IMR-90 (cell line): ENCODE measurements around the gene UCP3. TPM values are rescaled to one million over a fixed set of nuclear protein-coding genes. Genes with fewer than 3 reads are reported as not detected.

Experiments
- ATAC-seq: fragments of 200-7000 bp; cut with Tn5 transposase; 2 replicates; pipeline ENCODE4 v1.9.1; 2020; ENCODE audit warnings: low read depth, mild to moderate bottlenecking, moderate library complexity
- BruUV-seq: library from RNA; stranded (reverse); fragments of 400-500 nt; replicated peaks from 2 replicates; lab custom pipeline; 2021; lab: Mats Ljungman, UMichigan
- CTCF ChIA-PET: fragments of 300-600 bp; formaldehyde crosslinking; extraction: SDS; loops from one replicate; lab custom pipeline; 2021; ENCODE audit warnings: antibody characterized with exemption; lab: Yijun Ruan, JAX
- POLR2A ChIA-PET: fragments of 300-600 bp; sonication (Branson Sonifier 250); formaldehyde crosslinking; loops from one replicate; lab custom pipeline; 2022; ENCODE audit warnings: antibody characterized with exemption; ENCODE audit not compliant: unreplicated experiment; lab: Charles Lee
- DNase-seq: peaks from one replicate; pipeline ENCODE4 v3.0.0; 2013
- H2AFZ ChIP-seq: replicated peaks from 2 replicates; pipeline ENCODE3; 2013; ENCODE audit warnings: low read length, mild to moderate bottlenecking; ENCODE audit not compliant: poor library complexity
- H2AK5ac ChIP-seq: 2 replicates; pipeline ENCODE4 v1.6.1; 2013; ENCODE audit warnings: low read depth, low read length, inconsistent platforms
- H2AK9ac ChIP-seq: replicated peaks from 2 replicates; pipeline ENCODE3; 2013; ENCODE audit warnings: mild to moderate bottlenecking, low read depth, low read length, moderate library complexity; ENCODE audit not compliant: poor library complexity
- H2BK120ac ChIP-seq: 2 replicates; pipeline ENCODE4 v1.6.1; 2013; ENCODE audit warnings: low read depth, low read length, inconsistent platforms
- H2BK15ac ChIP-seq: 3 replicates; pipeline ENCODE4 v1.6.1; 2013; ENCODE audit warnings: low read depth, low read length, inconsistent platforms
- H2BK20ac ChIP-seq: 2 replicates; pipeline ENCODE4 v1.6.1; 2013; ENCODE audit warnings: low read depth, mild to moderate bottlenecking, inconsistent platforms, low read length, moderate library complexity
- H2BK5ac ChIP-seq: 2 replicates; pipeline ENCODE4 v1.6.1; 2013; ENCODE audit warnings: mild to moderate bottlenecking, low read depth, low read length, inconsistent platforms; ENCODE audit not compliant: poor library complexity, severe bottlenecking
- H3K14ac ChIP-seq: replicated peaks from 2 replicates; pipeline ENCODE4 v1.6.1; 2013; ENCODE audit warnings: low read depth, low read length, inconsistent platforms
- H3K18ac ChIP-seq: 2 replicates; pipeline ENCODE4 v1.6.1; 2013; ENCODE audit warnings: low read depth, low read length, control low read depth
- H3K23ac ChIP-seq: 2 replicates; pipeline ENCODE4 v1.6.1; 2013; ENCODE audit warnings: low read depth, low read length, inconsistent platforms
- H3K27ac ChIP-seq: 2 replicates; pipeline ENCODE4 v1.5.1; 2013; ENCODE audit warnings: mild to moderate bottlenecking, control low read depth, low read length; ENCODE audit not compliant: insufficient read depth
- H3K27me3 ChIP-seq: 2 replicates; pipeline ENCODE4 v1.6.1; 2013; ENCODE audit warnings: low read length; ENCODE audit not compliant: control insufficient read depth, insufficient read depth
- H3K36me3 ChIP-seq: 2 replicates; pipeline ENCODE4 v1.6.1; 2013; ENCODE audit warnings: low read length, mixed read lengths; ENCODE audit not compliant: control insufficient read depth, insufficient read depth
- H3K4ac ChIP-seq: 2 replicates; pipeline ENCODE4 v1.6.1; 2013; ENCODE audit warnings: low read depth, low read length, inconsistent platforms
- H3K4me1 ChIP-seq: 2 replicates; pipeline ENCODE4 v1.6.1; 2013; ENCODE audit warnings: low read length, mixed read lengths; ENCODE audit not compliant: control insufficient read depth, insufficient read depth
- H3K4me2 ChIP-seq: 2 replicates; pipeline ENCODE4 v1.6.1; 2013; ENCODE audit warnings: low read depth, mild to moderate bottlenecking, control low read depth, low read length, moderate library complexity
- H3K4me3 ChIP-seq: 2 replicates; pipeline ENCODE4 v1.5.1; 2013; ENCODE audit warnings: low read depth, mild to moderate bottlenecking, control low read depth, low read length, moderate library complexity; ENCODE audit not compliant: insufficient read depth
- H3K56ac ChIP-seq: 2 replicates; pipeline ENCODE4 v1.6.1; 2013; ENCODE audit warnings: low read length, inconsistent platforms; ENCODE audit not compliant: insufficient read depth; ENCODE audit errors: extremely low read depth
- H3K79me1 ChIP-seq, 2 experiments: 2 replicates each; pipeline ENCODE4 v1.6.1; 2013; ENCODE audit warnings: low read length in 2 of 2, inconsistent platforms in 1 of 2, low read depth in 1 of 2
- H3K9ac ChIP-seq: 2 replicates; pipeline ENCODE4 v1.6.1; 2013; ENCODE audit warnings: low read depth, low read length, control low read depth
- H3K9me1 ChIP-seq: 2 replicates; pipeline ENCODE4 v1.6.1; 2013; ENCODE audit warnings: low read length, inconsistent platforms; ENCODE audit not compliant: insufficient read depth
- H3K9me3 ChIP-seq: 2 replicates; pipeline ENCODE4 v1.6.1; 2013; ENCODE audit warnings: low read length; ENCODE audit not compliant: control insufficient read depth, insufficient read depth
- H4K20me1 ChIP-seq: 2 replicates; pipeline ENCODE4 v1.6.1; 2013; ENCODE audit warnings: low read length, inconsistent platforms; ENCODE audit not compliant: insufficient read depth
- H4K5ac ChIP-seq: 2 replicates; pipeline ENCODE4 v1.6.1; 2013; ENCODE audit warnings: mild to moderate bottlenecking, low read depth, low read length, control low read depth
- H4K8ac ChIP-seq, 2 experiments: 2 replicates each; pipeline ENCODE4 v1.6.1; 2013; ENCODE audit warnings: low read depth in 2 of 2, low read length in 2 of 2, control low read depth in 1 of 2, inconsistent platforms in 1 of 2
- H4K91ac ChIP-seq: 2 replicates; pipeline ENCODE4 v1.6.1; 2013; ENCODE audit warnings: low read depth, low read length, inconsistent platforms; ENCODE audit not compliant: insufficient read depth
- BHLHE40 ChIP-seq: fragments of 150-350 bp; IDR thresholded peaks from 2 replicates; pipeline ENCODE4 v1.6.1; 2016; ENCODE audit warnings: mild to moderate bottlenecking, low read depth, low read length
- CEBPB ChIP-seq: IDR thresholded peaks from 2 replicates; pipeline ENCODE4 v1.6.1; 2012; ENCODE audit warnings: low read depth, low read length, improper control_type of control experiment
- FOS ChIP-seq: fragments of 150-350 bp; IDR thresholded peaks from 2 replicates; pipeline ENCODE4 v1.6.1; 2016; ENCODE audit warnings: low read depth, low read length
- RCOR1 ChIP-seq: IDR thresholded peaks from 2 replicates; pipeline ENCODE4 v1.6.1; 2012; ENCODE audit warnings: mild to moderate bottlenecking, low read length, improper control_type of control experiment; ENCODE audit not compliant: insufficient replicate concordance
- WGBS, 2 experiments: methylation state at CpG; one replicate each; pipeline versions ENCODE4 v1.1.5 to v1.1.7; 2013; ENCODE audit warnings: missing lambda C conversion rate in 2 of 2; ENCODE audit not compliant: insufficient read length in 1 of 2; ENCODE audit errors: extremely low coverage in 2 of 2; 5-methylcytosine and 5-hydroxymethylcytosine counted together
- dilution Hi-C: fragments of 300-500 bp; cut with HindIII; formaldehyde crosslinking; loops from one replicate; pipeline ENCODE4 v1.14.3; 2018; ENCODE audit warnings: low sequenced_read_pairs; ENCODE audit not compliant: unreplicated experiment
- in situ Hi-C: fragments of 300-500 bp; cut with MboI; formaldehyde crosslinking; loops from 3 replicates; pipeline ENCODE4 v1.14.3; 2019; ENCODE audit warnings: low sequenced_read_pairs, inconsistent platforms, mixed read lengths
- intact Hi-C: fragments of 100-400 bp; cut with micrococcal nuclease; formaldehyde crosslinking; loops from 2 replicates; pipeline ENCODE4 v1.10.0; 2022
- polyA plus RNA-seq, 3 experiments: library from polyadenylated mRNA; depleted of rRNA; stranded (reverse); fragments of >200 nt; gene quantifications; 2 replicates each; pipeline ENCODE4 v1.2.3, GENCODE V29; 2012; ENCODE audit warnings: low replicate concordance in 1 of 3
- total RNA-seq: library from RNA; depleted of rRNA; stranded (reverse); fragments of >200 nt; gene quantifications from 2 replicates; pipeline ENCODE4 v1.2.3, GENCODE V29; 2012

Gene UCP3
- total and polyA plus RNA-seq, 2 of the 4 experiments (the other 2 are of a cell fraction), result under 0.01 to 0.80 TPM

GRCh38 chr11:74057249-74058151 lies 48.6 kb upstream of the UCP3 start:
- DNase-seq (peak; percentile 88), ATAC-seq (peak; percentile 83)
- Histone ChIP-seq H3K9ac (no peak overlapping the region), H3K9me3 (no peaks in the 10 kb centered on the region), H2AK9ac (no peak overlapping the region), H3K9me1 (peaks cover 10% of the 10 kb centered on the region), H3K56ac (no peak overlapping the region), H3K18ac (peak overlapping the region; percentile 60; the same call in 1 of the 2 replicates), H2BK120ac (peak overlapping the region; percentile 21), H3K36me3 (no peaks in the 10 kb centered on the region; the same call in 1 of the 2 replicates), H4K5ac (peak overlapping the region; percentile 64; the same call in 1 of the 2 replicates), H4K91ac (peak overlapping the region; percentile 14; the same call in 1 of the 2 replicates), H2AFZ (peak overlapping the region; percentile 2), H2BK5ac (peak overlapping the region; percentile 36), H3K14ac (peak overlapping the region; percentile 19; the same call in 1 of the 2 replicates), H3K27ac (no peak overlapping the region), H3K4me3 (no peak overlapping the region), H3K27me3 (no peaks in the 10 kb centered on the region), H3K23ac (no peak overlapping the region; the same call in 1 of the 2 replicates), H4K8ac (peak overlapping the region in 1 of 2 experiments; percentile 47; a peak in 2 of 4 replicates), H2BK20ac (peak overlapping the region; percentile 64; the same call in 1 of the 2 replicates), H3K4me2 (peak overlapping the region; percentile 41; the same call in 1 of the 2 replicates), H2AK5ac (0 out of 2 replicates have a peak overlapping the region, but pooled peaks have one; percentile 18), H4K20me1 (no peaks in the 10 kb centered on the region), H3K4ac (peak overlapping the region; percentile 64), H3K79me1 (peaks cover 0 to 20% of the 10 kb centered on the region in 2 experiments; a peak in 2 of 4 replicates), H2BK15ac (no peak overlapping the region), H3K4me1 (peaks cover 10% of the 10 kb centered on the region)
- WGBS, 2 experiments, result 91% methylated on average over 4 of the region's 8 CpGs; no CpG with 5 or more reads in 1 of the 2 experiments
- dilution Hi-C loops, result no loop called here
- no TSS peak for BruUV-seq
- intact Hi-C loops, result no loop called here
- in situ Hi-C loops, result no loop called here
- ChIA-PET POLR2A (no interaction called here), CTCF (interaction anchor here (0.8 to 1.0 kb wide), 2 partner anchors 13 to 706 kb away, joined by 3 read pairs; no protein-coding TSS in a partner anchor)
- TF ChIP-seq BHLHE40 (peak; percentile 50; the same call in 1 of the 2 replicates), CEBPB (peak; percentile 46; the same call in 1 of the 2 replicates), RCOR1 (no peak), FOS (peak; percentile 93)
